HCT116 (cell line): ENCODE measurements around the gene CSNK2A2. TPM values are rescaled to one million over a fixed set of nuclear protein-coding genes. Genes with fewer than 3 reads are reported as not detected.
A peak's percentile ranks its signal among the peaks of the same experiment; 100 is the strongest.

ENCODE experiments used
- ATAC-seq: fragments of 200-7000 bp; cut with Tn5 transposase; 2 replicates; pipeline ENCODE4 v1.9.1; 2020; ENCODE audit warnings: mild to moderate bottlenecking, moderate library complexity
- BruUV-seq: library from RNA; stranded (reverse); fragments of 400-500 nt; replicated peaks from 2 replicates; lab custom pipeline; 2021; lab: Mats Ljungman, UMichigan
- CTCF ChIA-PET: fragments of 300-600 bp; sonication (Branson Sonifier 250); formaldehyde crosslinking; loops from one replicate; lab custom pipeline; 2021; ENCODE audit warnings: antibody characterized with exemption; lab: Charles Lee
- POLR2A ChIA-PET: fragments of 300-600, 350-600 bp; sonication (Branson Sonifier 250); formaldehyde crosslinking; loops from one replicate; lab custom pipeline; 2021; ENCODE audit warnings: antibody characterized with exemption; lab: Charles Lee
- RAD21 ChIA-PET, 2 experiments: fragments of 300-600 bp; sonication (Branson Sonifier 250); formaldehyde crosslinking; loops; one replicate each; lab custom pipeline; 2023; ENCODE audit warnings: low total read pairs in 2 of 2; ENCODE audit not compliant: uncharacterized antibody in 2 of 2, unreplicated experiment in 2 of 2, low non-redundant PET in 1 of 2; lab: Charles Lee
- DNase-seq: peaks from one replicate; pipeline ENCODE4 v3.0.0-alpha.2; 2010; ENCODE audit warnings: low read depth, low spot score
- H2AFZ ChIP-seq: fragments of 200-600 bp; shearing (Covaris generic), sonication (generic); 2 replicates; pipeline ENCODE4 v1.6.1; 2017; ENCODE audit warnings: low read depth, mixed run types, mixed read lengths, antibody characterized with exemption, low read length; ENCODE audit not compliant: poor library complexity, severe bottlenecking
- H3K27ac ChIP-seq: 2 replicates; pipeline ENCODE4 v1.5.1; 2012; ENCODE audit warnings: low read depth, low read length
- H3K27me3 ChIP-seq: fragments of 200-600 bp; sonication (generic); 2 replicates; pipeline ENCODE4 v1.6.1; 2016; ENCODE audit warnings: mixed run types, low read length, mixed read lengths; ENCODE audit not compliant: insufficient read depth
- H3K36me3 ChIP-seq, 2 experiments: fragments of 200-500 bp in 1 of 2; fragments of 200-600 bp in 1 of 2; sonication (Bioruptor generic) in 1 of 2; sonication (generic) in 1 of 2; 2 replicates each; pipeline versions ENCODE4 v1.5.1 to v1.6.1; 2014 to 2016; ENCODE audit warnings: low read length in 2 of 2, inconsistent platforms in 1 of 2, mixed read lengths in 1 of 2, mixed run types in 1 of 2; ENCODE audit not compliant: insufficient read depth in 2 of 2, control insufficient read depth in 1 of 2
- H3K4me1 ChIP-seq, 2 experiments: fragments of 200-600 bp in 1 of 2; sonication (generic) in 1 of 2; 2 replicates each; pipeline versions ENCODE4 v1.5.1 to v1.6.1; 2012 to 2017; ENCODE audit warnings: low read length in 2 of 2, inconsistent platforms in 1 of 2, mild to moderate bottlenecking in 1 of 2, mixed read lengths in 1 of 2, mixed run types in 1 of 2, moderate library complexity in 1 of 2; ENCODE audit not compliant: insufficient read depth in 2 of 2, control insufficient read depth in 1 of 2
- H3K4me2 ChIP-seq: fragments of 200-600 bp; sonication (generic); 2 replicates; pipeline ENCODE4 v1.6.1; 2017; ENCODE audit warnings: mixed run types, low read length, mixed read lengths
- H3K4me3 ChIP-seq, 2 experiments: fragments of 200-600 bp in 1 of 2; sonication (generic) in 1 of 2; replicated peaks in 1 of 2; 2 replicates each; pipeline ENCODE4 v1.5.1; 2011 to 2016; ENCODE audit warnings: low read length in 2 of 2, control low read depth in 1 of 2, low read depth in 1 of 2, mild to moderate bottlenecking in 1 of 2, mixed read lengths in 1 of 2, mixed run types in 1 of 2
- H3K79me2 ChIP-seq: fragments of 200-600 bp; sonication (generic); 2 replicates; pipeline ENCODE4 v1.6.1; 2017; ENCODE audit warnings: mild to moderate bottlenecking, mixed run types, low read length, moderate library complexity, mixed read lengths; ENCODE audit not compliant: insufficient read depth
- H3K9ac ChIP-seq: fragments of 200-600 bp; sonication (generic); 2 replicates; pipeline ENCODE4 v1.6.1; 2016; ENCODE audit warnings: low read length, mixed read lengths
- H3K9me2 ChIP-seq: fragments of 200-600 bp; sonication (generic), shearing (Covaris generic); 2 replicates; pipeline ENCODE4 v1.6.1; 2017; ENCODE audit warnings: mixed run types, mild to moderate bottlenecking, moderate library complexity; ENCODE audit not compliant: insufficient read depth
- H3K9me3 ChIP-seq, 2 experiments: fragments of 200-500 bp in 1 of 2; fragments of 200-600 bp in 1 of 2; sonication (Bioruptor generic) in 1 of 2; sonication (generic) in 1 of 2; 2 replicates each; pipeline ENCODE4 v1.6.1; 2014 to 2017; ENCODE audit warnings: low read length in 2 of 2, mixed read lengths in 2 of 2, inconsistent platforms in 1 of 2, low read depth in 1 of 2, mild to moderate bottlenecking in 1 of 2, mixed run types in 1 of 2, moderate library complexity in 1 of 2; ENCODE audit not compliant: control insufficient read depth in 1 of 2, insufficient read depth in 1 of 2
- H4K20me1 ChIP-seq: fragments of 200-600 bp; sonication (generic), shearing (Covaris generic); 2 replicates; pipeline ENCODE4 v1.6.1; 2017; ENCODE audit warnings: mixed run types, mild to moderate bottlenecking, moderate library complexity; ENCODE audit not compliant: insufficient read depth
- ATF3 ChIP-seq: IDR thresholded peaks from 2 replicates; pipeline ENCODE4 v1.6.1; 2012
- CBX3 ChIP-seq: IDR thresholded peaks from 2 replicates; pipeline ENCODE4 v1.6.1; 2012; ENCODE audit warnings: low read depth
- EGR1 ChIP-seq: IDR thresholded peaks from 2 replicates; pipeline ENCODE4 v1.6.1; 2012; ENCODE audit warnings: low read depth
- EZH2phosphoT487 ChIP-seq: fragments of 200-600 bp; IDR thresholded peaks from 2 replicates; pipeline ENCODE4 v1.6.1; 2018; ENCODE audit warnings: antibody characterized with exemption, borderline replicate concordance
- FOSL1 ChIP-seq: IDR thresholded peaks from 2 replicates; pipeline ENCODE4 v1.6.1; 2012; ENCODE audit warnings: low read depth
- POLR2A ChIP-seq: IDR thresholded peaks from 2 replicates; pipeline ENCODE4 v1.7.0; 2011; ENCODE audit warnings: borderline replicate concordance; ENCODE audit not compliant: insufficient read depth, insufficient read length; ENCODE audit errors: extremely low read depth
- RAD21 ChIP-seq: IDR thresholded peaks from 2 replicates; pipeline ENCODE4 v1.6.1; 2012; ENCODE audit warnings: low read depth, mild to moderate bottlenecking
- REST ChIP-seq: IDR thresholded peaks from 2 replicates; pipeline ENCODE4 v1.6.1; 2012; ENCODE audit warnings: low read depth
- SP1 ChIP-seq: IDR thresholded peaks from 2 replicates; pipeline ENCODE4 v1.6.1; 2012; ENCODE audit warnings: low read depth
- SRF ChIP-seq: IDR thresholded peaks from 2 replicates; pipeline ENCODE4 v1.6.1; 2012; ENCODE audit warnings: low read depth
- TCF7L2 ChIP-seq: IDR thresholded peaks from 2 replicates; pipeline ENCODE4 v1.7.0; 2011; ENCODE audit warnings: borderline replicate concordance, inconsistent platforms; ENCODE audit not compliant: insufficient read depth, insufficient read length; ENCODE audit errors: extremely low read depth
- YY1 ChIP-seq: IDR thresholded peaks from 2 replicates; pipeline ENCODE4 v1.6.1; 2011; ENCODE audit warnings: low read length, low read depth, moderate library complexity, mild to moderate bottlenecking; ENCODE audit not compliant: insufficient replicate concordance; ENCODE audit errors: extremely low read depth
- ZFX ChIP-seq: fragments of 450-650 bp; IDR thresholded peaks from 2 replicates; pipeline ENCODE4 v1.6.1; 2017
- intact Hi-C: fragments of 100-400 bp; cut with micrococcal nuclease; formaldehyde crosslinking; loops from 2 replicates; pipeline ENCODE4 v1.10.0; 2022
- total RNA-seq: library from RNA; stranded (reverse); gene quantifications from one replicate; pipeline ENCODE4 v1.2.1, GENCODE V29; 2021; ENCODE audit not compliant: unreplicated experiment
- TF ChIP-seq, protein P1 (sequence below): IDR thresholded peaks from 2 replicates; pipeline ENCODE4 v1.6.1; 2012

CSNK2A2 gene
- total RNA-seq, 1 experiment from 2014 or later: 97.7 TPM

GRCh38 chr16:58243528-58244004 is 45.7 kb upstream of the CSNK2A2 start:
- no peaks in the 10 kb centered on the region for H3K9me2 ChIP-seq
- intact Hi-C loops: no loop called here
- DNase-seq (no peak), ATAC-seq (no peak; the same call in 1 of the 2 replicates)
- peaks cover 0 to 8% of the 10 kb centered on the region in 2 experiments; a peak in 1 of 4 replicates for H3K4me1 ChIP-seq
- H2AFZ ChIP-seq: peak overlapping the region; percentile 39
- POLR2A ChIA-PET: no interaction called here
- no peaks in the 10 kb centered on the region for H3K79me2 ChIP-seq
- H3K4me3 ChIP-seq: no peak overlapping the region
- no peak overlapping the region for H3K27ac ChIP-seq
- RAD21 ChIA-PET: no interaction called here
- H3K36me3 ChIP-seq: no peaks in the 10 kb centered on the region
- H3K4me2 ChIP-seq: peak overlapping the region; percentile 33
- CTCF ChIA-PET: no interaction called here
- no TSS peak for BruUV-seq
- no peaks in the 10 kb centered on the region for H4K20me1 ChIP-seq
- no peaks in the 10 kb centered on the region for H3K27me3 ChIP-seq
- no peak overlapping the region for H3K9ac ChIP-seq
- H3K9me3 ChIP-seq: no peaks in the 10 kb centered on the region
- TF ChIP-seq SP1: no peak
- TF ChIP-seq ATF3: no peak
- TF ChIP-seq EGR1: no peak
- TF ChIP-seq POLR2A: no peak
- peak; percentile 22 for TF ChIP-seq FOSL1
- TF ChIP-seq CBX3: no peak

DNA sequence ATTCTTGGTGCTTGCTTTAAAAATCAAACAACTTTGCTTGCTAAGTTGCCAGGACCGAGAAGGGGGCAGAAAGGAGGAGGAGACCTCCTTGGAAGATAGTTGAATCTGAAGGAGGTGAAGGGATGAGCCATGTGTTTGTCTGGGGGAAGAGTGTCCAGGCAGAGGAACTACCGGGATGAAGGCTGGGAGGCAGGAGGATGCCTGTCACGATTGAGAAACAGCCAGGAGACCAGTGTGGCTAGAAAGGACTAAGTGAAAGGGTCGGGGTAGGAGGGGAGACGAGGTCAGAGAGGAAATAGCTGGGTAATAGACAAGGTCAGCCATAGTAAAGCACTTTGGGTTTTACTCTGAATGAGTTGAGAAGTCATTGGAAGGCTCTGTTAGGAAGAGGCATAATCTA is 38.9 kb upstream of the CSNK2A2 start:
- no peaks in the 10 kb centered on the region for H3K9me3 ChIP-seq
- H3K4me1 ChIP-seq: peaks cover 0 to 11% of the 10 kb centered on the region in 2 experiments; a peak in 1 of 4 replicates
- H3K79me2 ChIP-seq: no peaks in the 10 kb centered on the region
- RAD21 ChIA-PET: no interaction called here
- DNase-seq (no peak), ATAC-seq (peak; percentile 31; the same call in 1 of the 2 replicates)
- CTCF ChIA-PET: no interaction called here
- no peaks in the 10 kb centered on the region for H4K20me1 ChIP-seq
- BruUV-seq: no TSS peak
- no peaks in the 10 kb centered on the region for H3K9me2 ChIP-seq
- H3K9ac ChIP-seq: no peak overlapping the region
- intact Hi-C loops: no loop called here
- peak overlapping the region; percentile 91 for H2AFZ ChIP-seq
- no peak overlapping the region; the same call in 1 of the 2 replicates for H3K4me2 ChIP-seq
- TF ChIP-seq RAD21 (no peak), YY1 (no peak), SRF (no peak), EZH2phosphoT487 (no peak), FOSL1 (no peak), ZFX (no peak), TCF7L2 (no peak), SP1 (no peak), REST (no peak)
- TF ChIP-seq, protein P1, sequence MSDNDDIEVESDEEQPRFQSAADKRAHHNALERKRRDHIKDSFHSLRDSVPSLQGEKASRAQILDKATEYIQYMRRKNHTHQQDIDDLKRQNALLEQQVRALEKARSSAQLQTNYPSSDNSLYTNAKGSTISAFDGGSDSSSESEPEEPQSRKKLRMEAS: no peak
- TF ChIP-seq, all 23 proteins: peak for 0
- POLR2A ChIA-PET: no interaction called here
- no peaks in the 10 kb centered on the region for H3K27me3 ChIP-seq
- H3K27ac ChIP-seq: no peak overlapping the region
- no peak overlapping the region for H3K4me3 ChIP-seq
- H3K36me3 ChIP-seq: no peaks in the 10 kb centered on the region
